Dendritic cell treated with granulocyte-macrophage colony-stimulating factor and Interleukin-4, amounts not matched to agents 40 ng/mL and 50 ng/mL, for 4 days (primary cell): ENCODE results near the gene SYCE1.
"Not testable (repeated sequence)": the region's sequence is repeated elsewhere in the genome, so short reads cannot be mapped to it uniquely, and the experiment has no call there.

Experiments
- H3K27ac Mint-ChIP-seq: one replicate; pipeline ENCODE4 v1.8.0; 2022; ENCODE audit warnings: mild to moderate bottlenecking, mixed read lengths
- H3K27me3 Mint-ChIP-seq: one replicate; pipeline ENCODE4 v1.8.0; 2022; ENCODE audit warnings: mild to moderate bottlenecking, mixed read lengths
- H3K36me3 Mint-ChIP-seq: one replicate; pipeline ENCODE4 v1.8.0; 2022; ENCODE audit warnings: low read depth, mixed read lengths
- H3K4me1 Mint-ChIP-seq: one replicate; pipeline ENCODE4 v1.8.0; 2022; ENCODE audit warnings: low read depth, mixed read lengths
- H3K4me3 Mint-ChIP-seq: one replicate; pipeline ENCODE4 v1.8.0; 2022; ENCODE audit warnings: mild to moderate bottlenecking, moderate library complexity, mixed read lengths
- H3K9me3 Mint-ChIP-seq: one replicate; pipeline ENCODE4 v1.8.0; 2022; ENCODE audit warnings: mixed read lengths
- intact Hi-C: fragments of 100-400 bp; cut with micrococcal nuclease; formaldehyde crosslinking; loops from one replicate; pipeline ENCODE4 v1.15.0; 2022

Gene SYCE1

DNA sequence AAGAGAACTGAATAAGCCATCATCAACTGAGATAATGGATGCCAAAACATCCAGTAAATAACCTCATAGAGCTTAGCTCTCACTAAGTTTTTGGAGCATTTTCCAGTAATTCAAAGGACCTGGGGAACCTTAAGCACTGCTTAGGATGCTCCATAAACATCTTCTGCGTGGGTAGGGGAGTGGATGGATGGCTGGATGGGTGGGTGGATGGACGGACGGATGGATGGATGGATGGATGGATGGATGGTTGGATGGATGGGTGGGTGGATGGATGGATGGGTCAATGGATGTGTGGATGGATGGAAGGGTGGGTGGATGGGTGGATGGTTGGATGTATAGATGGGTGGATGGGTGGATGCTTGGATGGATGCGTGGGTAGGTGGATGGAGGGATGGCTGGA, 29.2 kb downstream of the SYCE1 start:
- H3K27ac Mint-ChIP-seq, result no peak overlapping the region
- peaks cover 25% of the 10 kb centered on the region for H3K27me3 Mint-ChIP-seq
- H3K9me3 Mint-ChIP-seq, result no peaks in the 10 kb centered on the region
- no peaks in the 10 kb centered on the region for H3K36me3 Mint-ChIP-seq
- H3K4me1 Mint-ChIP-seq, result no peaks in the 10 kb centered on the region
- intact Hi-C loops, result no loop called here
- no peak overlapping the region for H3K4me3 Mint-ChIP-seq

DNA sequence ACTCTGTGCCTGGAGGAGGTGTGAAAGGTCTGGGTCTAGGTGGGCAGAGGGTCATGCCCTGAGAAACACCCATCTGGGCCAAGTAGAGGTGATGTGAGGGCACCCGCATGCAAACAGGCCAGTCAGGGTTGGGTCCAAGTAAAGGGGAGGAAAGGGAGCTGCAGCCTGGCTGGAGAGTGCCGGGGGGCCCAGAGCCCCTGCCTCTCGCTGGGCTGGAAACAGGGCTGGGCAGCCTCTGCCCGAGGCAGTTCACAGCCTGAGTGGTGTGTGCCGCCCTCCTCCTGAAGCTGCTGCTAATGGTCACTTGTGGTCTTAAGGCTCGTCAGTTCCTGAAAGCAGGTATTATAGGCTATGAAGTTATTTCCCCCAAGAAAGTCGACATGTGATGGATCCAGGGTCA, 31.0 kb downstream of the SYCE1 start:
- H3K36me3 Mint-ChIP-seq, result no peaks in the 10 kb centered on the region
- H3K4me3 Mint-ChIP-seq, result no peak overlapping the region
- intact Hi-C loops, result no loop called here
- H3K9me3 Mint-ChIP-seq, result no peaks in the 10 kb centered on the region
- no peak overlapping the region for H3K27ac Mint-ChIP-seq
- peaks cover 17% of the 10 kb centered on the region for H3K4me1 Mint-ChIP-seq
- H3K27me3 Mint-ChIP-seq, result peaks cover 41% of the 10 kb centered on the region

DNA sequence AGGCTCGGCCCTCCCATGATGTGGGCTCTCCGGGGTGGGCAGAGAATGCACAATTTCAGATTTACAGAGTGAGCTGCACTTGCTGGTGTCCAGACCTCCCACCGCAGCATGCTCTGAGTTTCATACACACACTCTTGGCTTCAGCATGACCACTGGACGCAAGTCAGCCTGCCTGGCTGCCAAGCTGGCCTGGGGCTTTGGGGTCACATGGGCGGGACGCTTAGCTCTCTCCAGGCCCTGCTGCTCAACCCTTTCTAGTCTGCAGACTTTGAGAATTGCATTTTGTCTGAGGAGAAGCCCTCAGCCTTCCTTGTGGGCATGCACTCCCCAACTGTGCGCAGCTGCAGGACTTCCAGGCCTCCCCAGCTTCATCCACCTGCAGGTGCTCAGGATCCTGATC, 32.5 kb downstream of the SYCE1 start:
- peaks cover 57% of the 10 kb centered on the region for H3K27me3 Mint-ChIP-seq
- no peaks in the 10 kb centered on the region for H3K36me3 Mint-ChIP-seq
- H3K9me3 Mint-ChIP-seq, result no peaks in the 10 kb centered on the region
- peaks cover 30% of the 10 kb centered on the region for H3K4me1 Mint-ChIP-seq
- intact Hi-C loops, result no loop called here
- no peak overlapping the region for H3K4me3 Mint-ChIP-seq
- H3K27ac Mint-ChIP-seq, result no peak overlapping the region

DNA sequence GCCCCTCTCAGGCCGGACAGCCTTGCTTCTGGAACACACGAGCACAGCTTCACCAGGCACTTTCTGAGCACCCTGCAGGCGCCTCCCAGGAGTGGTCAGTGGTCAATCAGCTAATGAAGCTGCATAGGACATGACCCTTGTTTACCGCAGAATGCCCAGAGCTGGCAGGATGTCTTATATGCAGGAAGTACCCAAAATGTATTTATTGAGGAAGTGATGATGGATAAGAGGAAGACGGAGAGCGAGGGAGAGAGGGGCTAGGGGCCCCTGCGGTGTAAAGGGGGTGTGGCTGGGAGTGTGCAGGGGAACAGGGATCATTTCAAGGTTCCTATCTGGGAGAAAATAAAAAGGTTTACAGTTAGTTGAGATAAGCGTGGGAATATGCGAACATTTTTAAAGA, 34.9 kb downstream of the SYCE1 start:
- Mint-ChIP-seq H3K9me3 (no peaks in the 10 kb centered on the region), H3K4me3 (no peak overlapping the region), H3K27me3 (peaks cover 73% of the 10 kb centered on the region), H3K4me1 (peaks cover 30% of the 10 kb centered on the region), H3K27ac (no peak overlapping the region), H3K36me3 (no peaks in the 10 kb centered on the region)
- intact Hi-C loops, result no loop called here

DNA sequence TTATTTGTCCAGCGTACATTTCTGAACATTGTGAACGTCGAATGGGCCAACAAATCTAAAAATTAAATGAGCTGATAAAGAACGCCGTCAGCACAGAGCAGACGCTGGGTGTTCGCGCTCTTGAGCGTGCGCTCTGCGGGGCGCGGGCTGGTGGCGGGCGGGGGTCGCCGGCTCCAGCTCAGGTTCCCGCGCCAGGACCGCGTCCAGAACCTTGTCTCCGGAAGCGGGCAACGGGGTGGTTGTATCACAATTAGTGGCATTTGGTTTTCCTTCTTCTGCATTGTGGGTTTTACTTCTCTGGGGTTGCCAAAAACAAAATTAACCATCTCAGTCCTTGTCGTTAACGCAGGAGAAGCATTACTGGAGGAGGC, 35.8 kb downstream of the SYCE1 start:
- peaks cover 30% of the 10 kb centered on the region for H3K4me1 Mint-ChIP-seq
- H3K9me3 Mint-ChIP-seq, result no peaks in the 10 kb centered on the region
- H3K27me3 Mint-ChIP-seq, result peaks cover 78% of the 10 kb centered on the region
- no peaks in the 10 kb centered on the region for H3K36me3 Mint-ChIP-seq
- intact Hi-C loops, result no loop called here
- H3K4me3 Mint-ChIP-seq, result no peak overlapping the region
- no peak overlapping the region for H3K27ac Mint-ChIP-seq

DNA sequence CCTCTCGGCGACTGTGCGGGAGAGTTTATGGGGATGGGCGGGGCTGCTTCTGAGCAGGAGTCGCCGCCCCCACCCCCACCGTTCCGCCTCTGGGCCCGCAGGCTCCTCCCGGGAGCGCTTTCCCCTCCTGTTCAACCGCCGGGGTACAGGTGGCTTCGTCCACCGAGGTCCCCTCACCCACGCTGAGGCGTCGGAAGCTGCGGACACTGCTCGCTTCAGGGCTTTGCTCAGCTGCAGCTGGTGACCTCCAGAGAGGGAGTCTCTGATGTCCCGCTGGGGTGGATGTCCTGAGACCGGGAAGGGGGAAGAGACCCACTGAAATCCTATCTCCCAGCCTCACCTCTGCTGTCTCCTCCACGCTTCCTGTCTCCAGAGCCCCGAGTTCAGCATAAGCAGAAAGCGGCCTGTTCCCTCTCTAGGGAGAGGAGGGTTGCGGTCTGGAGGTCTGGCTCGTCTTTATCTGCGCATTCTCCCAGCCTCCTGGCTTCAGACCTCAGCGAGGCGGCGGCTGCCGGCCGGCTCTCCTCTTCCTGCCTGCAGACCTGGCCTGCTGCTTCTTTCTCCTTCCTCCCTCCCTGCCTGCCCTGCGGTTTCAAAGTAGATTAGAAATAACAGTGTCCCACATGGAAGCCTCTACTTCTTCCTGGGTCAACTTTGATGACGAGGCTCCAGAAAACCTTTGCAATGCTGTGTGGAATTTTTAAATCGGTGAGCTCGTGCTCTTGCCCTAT, 36.4 kb downstream of the SYCE1 start:
- Mint-ChIP-seq H3K27ac (no peak overlapping the region), H3K4me1 (peaks cover 30% of the 10 kb centered on the region), H3K9me3 (no peaks in the 10 kb centered on the region), H3K4me3 (peak overlapping the region; percentile 2), H3K27me3 (peaks cover 73% of the 10 kb centered on the region), H3K36me3 (no peaks in the 10 kb centered on the region)
- intact Hi-C loops, result no loop called here

DNA sequence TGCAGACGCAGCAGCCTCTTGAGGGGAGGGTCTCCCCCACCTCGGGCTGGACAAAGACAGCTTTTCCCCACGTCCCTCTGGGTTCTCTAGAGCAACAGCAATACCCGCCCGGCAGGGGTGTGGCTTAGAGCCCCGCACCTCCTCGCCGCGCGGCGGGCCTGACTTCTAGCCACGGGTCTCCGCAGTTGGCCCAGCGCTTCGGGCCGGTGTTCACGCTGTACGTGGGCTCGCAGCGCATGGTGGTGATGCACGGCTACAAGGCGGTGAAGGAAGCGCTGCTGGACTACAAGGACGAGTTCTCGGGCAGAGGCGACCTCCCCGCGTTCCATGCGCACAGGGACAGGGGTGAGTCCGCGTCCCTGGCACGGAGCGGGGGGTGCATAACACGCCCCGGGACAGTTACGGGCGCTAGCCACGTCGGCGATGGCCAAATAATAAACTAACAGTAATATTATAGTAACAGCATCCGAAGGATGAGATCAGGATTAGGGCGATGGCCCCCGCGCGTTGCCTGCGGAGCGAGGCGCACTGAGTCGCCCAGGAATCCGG, 37.0 kb downstream of the SYCE1 start:
- H3K4me3 Mint-ChIP-seq, result no peak overlapping the region
- intact Hi-C loops, result no loop called here
- peaks cover 30% of the 10 kb centered on the region for H3K4me1 Mint-ChIP-seq

DNA sequence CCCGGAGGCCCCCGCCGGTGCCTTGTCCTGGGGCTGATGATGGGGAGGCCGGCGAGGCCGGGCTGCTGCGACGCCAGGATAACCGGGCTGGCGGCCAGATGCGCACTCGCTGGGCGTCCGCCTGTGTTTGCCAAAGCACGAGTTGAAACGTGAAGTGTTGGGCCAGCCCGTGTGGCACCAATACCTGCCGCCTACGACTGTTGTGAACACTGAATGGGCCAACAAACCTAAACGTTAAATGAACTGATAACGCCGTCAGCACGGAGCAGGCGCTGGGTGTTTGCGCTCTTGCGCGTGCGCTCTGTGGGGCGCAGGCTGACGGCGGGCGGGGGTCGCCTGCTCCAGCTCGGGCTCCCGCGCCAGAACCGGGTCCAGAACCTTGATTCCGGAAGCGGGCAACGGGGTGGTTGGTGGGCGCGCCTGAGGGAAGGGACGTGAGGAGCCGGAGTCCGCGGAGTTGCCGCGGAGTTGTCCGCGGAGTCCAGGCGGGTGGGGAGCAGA, 37.6 kb downstream of the SYCE1 start:
- H3K4me1 Mint-ChIP-seq, result peaks cover 30% of the 10 kb centered on the region
- H3K4me3 Mint-ChIP-seq, result no peak overlapping the region
- H3K9me3 Mint-ChIP-seq, result peaks cover 11% of the 10 kb centered on the region

More for the DNA sequence above, 37.0 kb downstream of the SYCE1 start:
- no peaks in the 10 kb centered on the region for H3K36me3 Mint-ChIP-seq
- H3K9me3 Mint-ChIP-seq, result peaks cover 5% of the 10 kb centered on the region
- H3K27ac Mint-ChIP-seq, result no peak overlapping the region
- peaks cover 72% of the 10 kb centered on the region for H3K27me3 Mint-ChIP-seq

DNA sequence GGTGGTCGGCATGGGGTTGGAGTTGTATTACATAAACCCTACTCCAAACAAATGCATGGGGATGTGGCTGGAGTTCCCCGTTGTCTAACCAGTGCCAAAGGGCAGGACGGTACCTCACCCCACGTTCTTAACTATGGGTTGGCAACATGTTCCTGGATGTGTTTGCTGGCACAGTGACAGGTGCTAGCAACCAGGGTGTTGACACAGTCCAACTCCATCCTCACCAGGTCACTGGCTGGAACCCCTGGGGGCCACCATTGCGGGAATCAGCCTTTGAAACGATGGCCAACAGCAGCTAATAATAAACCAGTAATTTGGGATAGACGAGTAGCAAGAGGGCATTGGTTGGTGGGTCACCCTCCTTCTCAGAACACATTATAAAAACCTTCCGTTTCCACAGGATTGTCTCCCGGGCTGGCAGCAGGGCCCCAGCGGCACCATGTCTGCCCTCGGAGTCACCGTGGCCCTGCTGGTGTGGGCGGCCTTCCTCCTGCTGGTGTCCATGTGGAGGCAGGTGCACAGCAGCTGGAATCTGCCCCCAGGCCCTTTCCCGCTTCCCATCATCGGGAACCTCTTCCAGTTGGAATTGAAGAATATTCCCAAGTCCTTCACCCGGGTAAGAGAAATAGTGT, 38.3 kb downstream of the SYCE1 start, which contains the start of gene CYP2E1:
Gene CYP2E1 (plus strand): TSS at position 407 of the 632 bp plus-strand sequence. CDS start 33 bp downstream, at position 440.
- Mint-ChIP-seq H3K4me3 (no peak within 1 kb of the TSS), H3K27me3 (peaks cover 77% of the 10 kb centered on the region), H3K4me1 (peaks cover 30% of the 10 kb centered on the region), H3K36me3 (no peaks in the 10 kb centered on the region), H3K9me3 (peaks cover 13% of the 10 kb centered on the region), H3K27ac (no peak within 1 kb of the TSS)
- intact Hi-C loops, result no loop called here

More for the DNA sequence above, 37.6 kb downstream of the SYCE1 start:
- intact Hi-C loops, result no loop called here
- Mint-ChIP-seq H3K27me3 (peaks cover 71% of the 10 kb centered on the region), H3K27ac (no peak overlapping the region), H3K36me3 (no peaks in the 10 kb centered on the region)

DNA sequence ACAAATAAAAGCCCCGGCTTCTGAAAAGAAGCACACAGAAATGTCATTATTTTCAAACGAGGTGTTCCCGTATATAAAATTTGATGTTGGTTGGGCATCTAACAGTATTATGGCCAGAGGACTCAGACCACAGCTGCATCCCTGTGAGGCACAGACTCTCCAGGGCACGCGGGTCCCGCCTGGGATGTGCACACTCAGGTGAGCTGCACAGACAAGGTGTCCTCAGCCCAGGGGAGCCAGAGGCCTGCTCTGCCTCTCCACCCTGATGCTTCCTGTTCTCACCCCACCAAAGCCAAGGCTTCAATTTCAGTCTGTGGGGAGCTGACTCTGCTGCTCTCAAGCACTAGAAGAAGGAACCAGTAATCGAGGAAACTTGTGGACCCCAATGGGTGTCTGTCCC, 39.9 kb downstream of the SYCE1 start:
- peaks cover 13% of the 10 kb centered on the region for H3K9me3 Mint-ChIP-seq
- H3K36me3 Mint-ChIP-seq, result no peaks in the 10 kb centered on the region
- no peak overlapping the region for H3K27ac Mint-ChIP-seq
- no peak overlapping the region for H3K4me3 Mint-ChIP-seq
- H3K27me3 Mint-ChIP-seq, result peaks cover 74% of the 10 kb centered on the region
- H3K4me1 Mint-ChIP-seq, result peaks cover 23% of the 10 kb centered on the region
- intact Hi-C loops, result no loop called here

DNA sequence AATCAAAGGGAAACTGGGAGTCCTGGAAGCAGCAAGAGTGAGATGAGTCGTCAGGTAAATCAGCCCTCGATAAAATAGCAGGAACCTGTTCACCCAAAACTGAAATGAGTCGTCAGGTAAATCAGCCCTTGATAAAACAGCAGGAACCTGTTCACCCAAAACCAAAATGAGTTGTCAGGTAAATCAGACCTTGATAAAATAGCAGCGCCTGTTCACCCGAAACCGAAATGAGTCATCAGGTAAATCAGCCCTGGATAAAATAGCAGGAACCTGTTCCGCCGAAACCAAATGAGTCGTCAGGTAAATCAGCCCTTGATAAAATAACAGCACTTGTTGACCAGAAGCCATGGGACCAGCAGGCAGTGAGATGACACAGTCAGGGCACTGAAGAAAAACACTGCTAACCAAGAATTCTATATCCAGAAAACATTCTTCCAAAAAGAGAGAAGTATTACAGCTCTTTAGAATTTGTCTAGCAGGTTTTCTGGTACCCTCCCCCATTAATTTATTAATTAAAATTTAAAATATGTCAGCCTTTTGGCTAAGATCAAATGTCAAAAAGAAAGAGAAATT, 41.7 kb downstream of the SYCE1 start:
- no peaks in the 10 kb centered on the region for H3K36me3 Mint-ChIP-seq
- no peak overlapping the region for H3K27ac Mint-ChIP-seq
- peaks cover 13% of the 10 kb centered on the region for H3K9me3 Mint-ChIP-seq
- H3K27me3 Mint-ChIP-seq, result peaks cover 64% of the 10 kb centered on the region
- H3K4me3 Mint-ChIP-seq, result no peak overlapping the region
- intact Hi-C loops, result no loop called here
- H3K4me1 Mint-ChIP-seq, result peaks cover 6% of the 10 kb centered on the region

DNA sequence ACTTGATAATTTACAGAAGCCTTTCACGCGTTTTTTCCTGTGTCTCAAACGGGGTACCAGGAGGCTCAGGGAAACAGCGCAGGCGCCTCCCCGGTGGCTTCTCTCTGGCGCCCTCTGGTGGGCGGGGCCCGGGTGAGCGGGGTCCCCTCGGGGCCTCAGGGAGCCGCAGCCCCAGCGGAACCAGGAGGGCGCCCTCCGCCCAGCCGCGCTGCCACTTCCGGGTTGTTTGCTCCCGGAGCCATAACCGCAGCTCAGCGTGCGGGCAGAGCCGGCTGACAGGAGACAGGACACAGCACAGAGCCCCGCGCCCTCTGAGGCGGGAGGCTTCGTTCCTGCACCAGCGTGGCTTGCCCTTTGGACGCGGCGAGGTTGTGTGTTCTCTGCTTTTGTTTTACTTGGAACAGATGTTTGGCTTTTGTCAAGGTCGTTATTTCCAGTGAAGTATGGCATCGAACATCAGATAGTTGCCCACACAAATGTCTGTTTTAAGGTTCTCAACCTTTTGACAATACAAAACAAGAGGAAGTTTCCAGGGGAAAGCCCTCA, 45.1 kb downstream of the SYCE1 start:
- Mint-ChIP-seq H3K9me3 (peaks cover 13% of the 10 kb centered on the region), H3K4me1 (no peaks in the 10 kb centered on the region), H3K36me3 (no peaks in the 10 kb centered on the region), H3K4me3 (peak overlapping the region; percentile 65), H3K27me3 (peaks cover 47% of the 10 kb centered on the region), H3K27ac (peak overlapping the region; percentile 55)
- intact Hi-C loops, result no loop called here

DNA sequence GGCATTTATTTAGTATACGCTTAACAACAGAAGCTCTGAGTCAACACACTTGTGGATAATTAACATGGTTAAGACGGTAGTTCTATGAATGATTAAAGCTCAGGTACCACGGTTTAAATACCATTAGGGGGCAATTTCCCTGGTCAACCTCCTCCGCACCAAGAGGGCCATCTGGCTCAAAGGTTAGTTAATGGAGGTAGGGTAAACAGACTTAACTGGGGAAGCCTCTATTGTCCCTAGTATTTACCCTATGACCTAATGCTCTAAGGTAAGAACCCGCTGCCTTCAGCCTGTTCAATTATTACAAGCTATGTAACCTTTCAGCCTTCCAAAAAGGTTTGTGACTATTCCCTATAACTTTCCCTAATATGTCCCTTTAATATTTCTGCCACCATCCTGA, 46.9 kb downstream of the SYCE1 start:
- H3K27ac Mint-ChIP-seq, H3K36me3 Mint-ChIP-seq, H3K4me3 Mint-ChIP-seq, H3K9me3 Mint-ChIP-seq, H3K4me1 Mint-ChIP-seq: not testable (repeated sequence)
- intact Hi-C loops, result loop anchor here (5.0 kb wide), 1 partner anchor 191 kb away; no protein-coding TSS in a partner anchor
- H3K27me3 Mint-ChIP-seq, result peaks cover 49% of the 10 kb centered on the region

DNA sequence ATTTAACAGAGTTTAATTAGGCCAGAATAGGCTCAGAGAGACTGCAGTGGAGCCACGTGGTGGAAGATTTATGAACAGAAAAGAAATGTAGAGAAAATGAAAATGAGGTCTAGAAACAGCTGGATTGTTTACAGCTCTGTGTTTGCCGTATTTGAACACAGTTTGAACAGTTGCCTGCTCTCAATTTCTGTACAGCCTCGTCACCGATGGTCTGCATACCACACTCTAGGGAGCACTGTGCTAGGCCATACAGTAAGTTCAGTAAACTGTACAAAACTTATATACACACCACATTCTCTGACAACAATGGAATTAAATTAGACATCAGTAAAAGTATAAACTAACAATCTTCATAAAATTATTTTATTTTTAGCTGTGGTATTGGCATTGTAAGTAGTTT, 49.3 kb downstream of the SYCE1 start:
- no peak overlapping the region for H3K4me3 Mint-ChIP-seq

More for the DNA sequence above, 49.3 kb downstream of the SYCE1 start:
- Mint-ChIP-seq H3K27me3 (peaks cover 45% of the 10 kb centered on the region), H3K36me3 (no peaks in the 10 kb centered on the region), H3K9me3 (no peaks in the 10 kb centered on the region), H3K4me1 (no peaks in the 10 kb centered on the region), H3K27ac (no peak overlapping the region)
- intact Hi-C loops, result loop anchor here (5.0 kb wide), 1 partner anchor 189 kb away; no protein-coding TSS in a partner anchor
